GM12891 (cell line): ENCODE measurements around the gene CORT.

Experiments used
- POLR2A ChIP-seq: IDR thresholded peaks from 2 replicates; pipeline ENCODE4 v1.6.1; 2011; ENCODE audit warnings: low read depth, low read length, control low read depth
- POLR2AphosphoS5 ChIP-seq: IDR thresholded peaks from 2 replicates; pipeline ENCODE4 v1.6.1; 2011; ENCODE audit warnings: low read depth, low read length, control low read depth
- SPI1 ChIP-seq: IDR thresholded peaks from 2 replicates; pipeline ENCODE4 v1.6.1; 2011; ENCODE audit warnings: low read depth, low read length, control low read depth
- TAF1 ChIP-seq: IDR thresholded peaks from 2 replicates; pipeline ENCODE4 v1.6.1; 2011; ENCODE audit warnings: low read depth, low read length, control low read depth

- TF ChIP-seq POLR2A (no peak), POLR2AphosphoS5 (no peak), TAF1 (no peak), SPI1 (no peak)
Measured at GRCh38 chr1:10479296-10479695, 29.5 kb downstream of the CORT start.
